D721Med (cell line): Measurements from ENCODE around the gene STK11IP.
A peak's percentile ranks its signal among the peaks of the same experiment; 100 is the strongest.

ENCODE experiments used
- DNase-seq: peaks from one replicate; pipeline ENCODE4 v3.0.0; 2011; ENCODE audit warnings: low spot score; ENCODE audit not compliant: insufficient read length
- FAIRE-seq: peaks from 2 replicates; lab custom pipeline; 2011; peaks lifted over from hg19 to GRCh38; lab: Jason Lieb, UNC
- TF ChIP-seq, protein P1 (sequence below): IDR thresholded peaks from 2 replicates; pipeline ENCODE4 v1.5.1; 2012; ENCODE audit warnings: mild to moderate bottlenecking, control low read depth; ENCODE audit not compliant: insufficient read depth; ENCODE audit errors: missing control alignments

The STK11IP gene

DNA sequence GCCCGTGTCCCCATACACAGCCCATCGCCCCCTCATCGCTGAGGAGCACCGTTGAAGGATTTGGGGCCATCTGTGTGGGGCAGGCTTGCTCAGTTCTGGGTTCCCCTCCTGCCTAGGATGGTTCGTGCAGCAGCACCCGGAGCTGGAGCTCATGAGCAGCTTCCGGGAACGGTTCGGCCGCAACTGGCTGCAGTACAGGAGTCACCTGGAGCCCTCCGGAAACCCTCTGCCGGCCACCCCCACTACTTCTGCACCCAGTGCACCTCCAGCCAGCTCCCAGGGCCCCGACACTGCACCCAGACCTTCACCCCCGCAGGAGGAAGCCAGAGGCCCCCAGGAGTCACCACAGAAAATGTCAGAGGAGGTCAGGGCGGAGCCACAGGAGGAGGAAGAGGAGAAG lies 10.3 kb downstream of the STK11IP start:
- DNase-seq: no peak
- TF ChIP-seq, protein P1, sequence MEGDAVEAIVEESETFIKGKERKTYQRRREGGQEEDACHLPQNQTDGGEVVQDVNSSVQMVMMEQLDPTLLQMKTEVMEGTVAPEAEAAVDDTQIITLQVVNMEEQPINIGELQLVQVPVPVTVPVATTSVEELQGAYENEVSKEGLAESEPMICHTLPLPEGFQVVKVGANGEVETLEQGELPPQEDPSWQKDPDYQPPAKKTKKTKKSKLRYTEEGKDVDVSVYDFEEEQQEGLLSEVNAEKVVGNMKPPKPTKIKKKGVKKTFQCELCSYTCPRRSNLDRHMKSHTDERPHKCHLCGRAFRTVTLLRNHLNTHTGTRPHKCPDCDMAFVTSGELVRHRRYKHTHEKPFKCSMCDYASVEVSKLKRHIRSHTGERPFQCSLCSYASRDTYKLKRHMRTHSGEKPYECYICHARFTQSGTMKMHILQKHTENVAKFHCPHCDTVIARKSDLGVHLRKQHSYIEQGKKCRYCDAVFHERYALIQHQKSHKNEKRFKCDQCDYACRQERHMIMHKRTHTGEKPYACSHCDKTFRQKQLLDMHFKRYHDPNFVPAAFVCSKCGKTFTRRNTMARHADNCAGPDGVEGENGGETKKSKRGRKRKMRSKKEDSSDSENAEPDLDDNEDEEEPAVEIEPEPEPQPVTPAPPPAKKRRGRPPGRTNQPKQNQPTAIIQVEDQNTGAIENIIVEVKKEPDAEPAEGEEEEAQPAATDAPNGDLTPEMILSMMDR: no peak
- FAIRE-seq: no peak

DNA sequence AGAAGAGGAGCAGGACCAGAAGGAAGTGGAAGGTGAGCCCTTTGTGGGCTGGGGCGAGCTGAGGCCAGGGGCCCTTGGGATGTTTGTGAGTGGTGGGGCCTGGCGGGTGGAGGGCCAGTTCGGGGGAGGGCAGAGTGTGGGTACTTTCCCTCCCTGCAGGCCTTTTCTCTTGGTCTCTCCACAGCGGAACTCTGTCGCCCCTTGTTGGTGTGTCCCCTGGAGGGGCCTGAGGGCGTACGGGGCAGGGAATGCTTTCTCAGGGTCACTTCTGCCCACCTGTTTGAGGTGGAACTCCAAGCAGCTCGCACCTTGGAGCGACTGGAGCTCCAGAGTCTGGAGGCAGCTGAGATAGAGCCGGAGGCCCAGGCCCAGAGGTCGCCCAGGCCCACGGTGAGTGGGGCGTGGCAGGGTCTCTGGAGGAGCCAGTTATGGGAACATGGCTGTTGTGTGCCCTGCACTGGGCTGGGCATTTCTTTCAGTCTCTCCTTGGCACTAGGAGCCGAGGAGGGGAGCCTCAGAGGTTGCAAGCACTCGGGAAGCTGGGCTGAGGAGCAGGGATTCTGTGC lies 10.8 kb downstream of the STK11IP start:
- no peak for FAIRE-seq
- no peak for DNase-seq
- TF ChIP-seq, protein P1: no peak

DNA sequence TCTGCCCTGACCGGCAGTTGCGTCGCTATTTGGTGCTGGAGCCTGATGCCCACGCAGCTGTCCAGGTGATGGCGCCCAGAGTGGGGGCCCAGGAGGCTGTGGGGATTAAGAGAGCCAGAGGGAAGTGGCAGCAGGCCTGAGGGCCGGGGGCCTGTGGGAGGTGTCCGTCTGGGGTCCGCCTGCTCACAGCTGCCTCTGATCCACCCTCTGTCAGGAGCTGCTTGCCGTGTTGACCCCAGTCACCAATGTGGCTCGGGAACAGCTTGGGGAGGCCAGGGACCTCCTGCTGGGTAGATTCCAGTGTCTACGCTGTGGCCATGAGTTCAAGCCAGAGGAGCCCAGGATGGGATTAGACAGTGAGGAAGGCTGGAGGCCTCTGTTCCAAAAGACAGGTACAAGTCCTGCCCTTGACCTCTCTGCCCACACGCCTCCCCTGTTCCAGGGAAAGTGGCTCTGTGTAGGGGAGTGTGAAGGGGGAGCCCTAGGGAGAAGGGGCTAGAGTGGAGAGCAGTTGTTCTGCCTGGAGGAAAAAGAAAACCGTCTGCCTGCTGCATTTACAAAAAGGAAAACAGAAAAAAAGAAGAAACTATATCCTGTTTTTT lies 11.6 kb downstream of the STK11IP start:
- DNase-seq: no peak
- no peak for FAIRE-seq
- TF ChIP-seq, protein P1: no peak

DNA sequence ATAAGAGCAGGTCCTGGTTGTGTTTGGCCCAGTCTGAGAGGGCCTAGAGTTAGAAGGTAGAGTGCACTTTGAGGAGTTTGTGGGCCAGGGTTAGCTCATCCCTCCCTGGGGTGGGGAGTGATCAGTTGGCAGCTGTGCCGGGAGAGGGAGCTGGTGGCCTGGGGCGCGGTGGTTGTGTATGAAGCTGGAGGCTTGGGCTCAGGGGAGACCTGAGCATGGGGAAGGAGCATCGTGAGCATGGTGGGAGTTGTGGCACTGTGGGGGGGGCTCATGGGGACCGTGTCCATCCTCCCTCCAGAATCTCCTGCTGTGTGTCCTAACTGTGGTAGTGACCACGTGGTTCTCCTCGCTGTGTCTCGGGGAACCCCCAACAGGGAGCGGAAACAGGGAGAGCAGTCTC lies 13.6 kb downstream of the STK11IP start:
- FAIRE-seq (no peak), DNase-seq (no peak)
- TF ChIP-seq, protein P1: no peak

DNA sequence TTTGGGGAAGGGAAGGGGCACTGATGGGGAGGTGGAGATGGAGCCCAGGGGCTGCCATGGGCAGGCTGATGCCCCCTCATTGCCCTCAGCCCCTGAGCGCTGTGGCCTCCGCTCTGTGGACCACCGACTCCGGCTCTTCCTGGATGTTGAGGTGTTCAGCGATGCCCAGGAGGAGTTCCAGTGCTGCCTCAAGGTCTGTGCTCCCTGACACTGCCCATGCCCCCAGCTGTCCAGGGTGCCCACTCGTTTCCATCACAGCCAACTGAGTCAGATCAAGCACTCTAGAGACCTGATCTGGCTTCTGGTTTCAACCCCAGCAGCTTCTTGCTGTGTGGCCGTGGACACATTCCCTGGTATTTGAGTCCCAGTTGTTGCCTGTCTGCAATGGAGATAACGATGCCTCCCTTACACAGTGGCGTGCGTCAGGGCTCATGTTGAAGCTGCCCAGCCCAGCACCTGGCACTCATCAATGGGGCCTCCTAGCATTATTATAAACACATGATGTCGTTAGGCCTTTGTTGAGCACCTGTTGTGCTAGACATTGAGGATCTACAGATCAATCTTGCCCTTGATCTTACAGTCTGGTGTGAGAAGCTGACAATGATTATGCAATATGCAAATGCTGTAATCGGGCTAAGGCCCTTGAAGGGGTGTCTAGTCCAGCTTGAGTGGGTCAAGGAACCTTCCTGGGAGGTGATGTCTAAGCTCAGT lies 14.4 kb downstream of the STK11IP start:
- no peak for FAIRE-seq
- TF ChIP-seq, protein P1: no peak
- DNase-seq: peak; percentile 5

DNA sequence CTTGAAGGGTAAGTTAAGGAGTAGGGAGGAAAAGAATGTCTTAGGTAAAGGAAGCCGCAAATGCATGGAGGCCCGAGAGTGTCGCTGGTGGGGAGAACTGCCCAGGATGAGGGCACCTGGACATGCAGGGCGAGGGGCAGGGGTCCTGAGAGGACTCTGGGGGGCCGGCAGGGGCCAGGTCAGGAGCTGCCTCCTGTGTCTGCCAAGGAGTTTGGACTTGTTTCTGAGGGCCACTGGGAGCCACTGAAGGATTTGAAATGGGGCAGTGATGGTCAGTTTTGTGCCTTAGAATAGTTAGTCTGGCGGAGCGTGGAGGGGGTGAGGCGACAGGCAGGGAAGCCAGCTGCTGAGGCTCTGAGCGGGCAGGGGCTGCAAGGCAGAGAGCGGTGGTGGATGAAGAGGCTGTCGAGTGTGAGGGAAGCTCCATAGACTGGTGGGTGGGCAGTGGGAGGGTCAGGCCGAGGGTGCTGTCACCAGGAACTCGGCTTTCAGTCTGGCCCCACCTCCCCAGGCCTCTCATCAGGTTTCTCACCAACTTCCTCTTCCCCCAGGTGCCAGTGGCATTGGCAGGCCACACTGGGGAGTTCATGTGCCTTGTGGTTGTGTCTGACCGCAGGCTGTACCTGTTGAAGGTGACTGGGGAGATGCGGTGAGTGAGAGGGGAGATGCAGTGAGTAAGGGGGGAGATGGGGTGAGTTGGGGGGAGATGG lies 15.1 kb downstream of the STK11IP start:
- TF ChIP-seq, protein P1: no peak
- FAIRE-seq (no peak), DNase-seq (peak; percentile 7)
